Caco-2 (cell line): ENCODE results near the gene FOXP1. TPM values are rescaled to one million over a fixed set of nuclear protein-coding genes. Genes with fewer than 3 reads are reported as not detected.
A peak's percentile ranks its signal among the peaks of the same experiment; 100 is the strongest.

Source experiments
- BruUV-seq: library from RNA; stranded (reverse); fragments of 400-500 nt; replicated peaks from 2 replicates; lab custom pipeline; 2021; lab: Mats Ljungman, UMichigan
- CTCF ChIA-PET: fragments of 300-600 bp; sonication (Branson Sonifier 250); formaldehyde crosslinking; loops from one replicate; lab custom pipeline; 2022; ENCODE audit warnings: antibody characterized with exemption; lab: Charles Lee
- POLR2A ChIA-PET: fragments of 300-600 bp; sonication (Branson Sonifier 250); formaldehyde crosslinking; loops from one replicate; lab custom pipeline; 2022; ENCODE audit warnings: antibody characterized with exemption; lab: Charles Lee
- DNase-seq, 2 experiments: peaks; one replicate each; pipeline versions ENCODE4 v3.0.0 to v3.0.0-alpha.2; 2020 to 2022
- H3K27me3 ChIP-seq: replicated peaks from 2 replicates; pipeline ENCODE4 v1.6.0; 2011; ENCODE audit warnings: low read length; ENCODE audit not compliant: control insufficient read depth, insufficient read depth
- H3K36me3 ChIP-seq: 2 replicates; pipeline ENCODE4 v1.5.1; 2011; ENCODE audit warnings: low read length; ENCODE audit not compliant: control insufficient read depth, insufficient read depth
- H3K4me1 ChIP-seq: fragments of 250-450 bp; sonication (Bioruptor Pico); 2 replicates; pipeline ENCODE4 v1.5.1; 2020; ENCODE audit warnings: mild to moderate bottlenecking
- H3K4me3 ChIP-seq: 2 replicates; pipeline ENCODE4 v1.5.1; 2011; ENCODE audit warnings: low read depth, mild to moderate bottlenecking, control low read depth, low read length
- H3K9me3 ChIP-seq: fragments of 250-450 bp; sonication (Bioruptor Pico); 2 replicates; pipeline ENCODE4 v1.5.1; 2020; ENCODE audit warnings: mild to moderate bottlenecking, moderate library complexity
- H3K27ac Mint-ChIP-seq: one replicate; pipeline ENCODE4 v1.8.0; 2022; ENCODE audit warnings: mixed read lengths; ENCODE audit not compliant: unreplicated experiment
- H3K27me3 Mint-ChIP-seq: one replicate; pipeline ENCODE4 v1.8.0; 2022; ENCODE audit warnings: mixed read lengths; ENCODE audit not compliant: insufficient read depth, unreplicated experiment
- H3K36me3 Mint-ChIP-seq: one replicate; pipeline ENCODE4 v1.8.0; 2022; ENCODE audit warnings: mild to moderate bottlenecking, mixed read lengths; ENCODE audit not compliant: insufficient read depth, unreplicated experiment
- H3K4me1 Mint-ChIP-seq: one replicate; pipeline ENCODE4 v1.8.0; 2022; ENCODE audit warnings: low read depth, mixed read lengths; ENCODE audit not compliant: unreplicated experiment
- H3K4me3 Mint-ChIP-seq: one replicate; pipeline ENCODE4 v1.8.0; 2022; ENCODE audit warnings: mild to moderate bottlenecking, moderate library complexity, mixed read lengths; ENCODE audit not compliant: unreplicated experiment
- H3K9me3 Mint-ChIP-seq: one replicate; pipeline ENCODE4 v1.8.0; 2022; ENCODE audit warnings: mixed read lengths; ENCODE audit not compliant: unreplicated experiment
- intact Hi-C: fragments of 100-400 bp; cut with micrococcal nuclease; formaldehyde crosslinking; loops from one replicate; pipeline ENCODE4 v1.10.0; 2022; ENCODE audit not compliant: unreplicated experiment
- total RNA-seq: library from RNA; stranded (reverse); gene quantifications from 2 replicates; pipeline ENCODE4 v1.2.3, GENCODE V29; 2022
- TF ChIP-seq, protein P1 (sequence below), 2 experiments: fragments of 200-600 bp in 1 of 2; IDR thresholded peaks; 1 replicate in 1 of 2; 2 replicates in 1 of 2; pipeline versions ENCODE4 v1.5.1 to v1.8.0; 2011 to 2022; ENCODE audit warnings: antibody characterized with exemption in 1 of 2, control low read depth in 1 of 2, inconsistent platforms in 1 of 2, low read depth in 1 of 2, low read length in 1 of 2, mild to moderate bottlenecking in 1 of 2, moderate library complexity in 1 of 2; ENCODE audit not compliant: insufficient read depth in 1 of 2, severe bottlenecking in 1 of 2, unreplicated experiment in 1 of 2

FOXP1 gene
- total RNA-seq, 1 experiment from 2014 or later, result 131 TPM

GRCh38 chr3:71409352-71409751 lies 174.2 kb downstream of the FOXP1 start:
- H3K4me1 Mint-ChIP-seq, result peaks cover 27% of the 10 kb centered on the region
- BruUV-seq, result no TSS peak
- TF ChIP-seq, protein P1, sequence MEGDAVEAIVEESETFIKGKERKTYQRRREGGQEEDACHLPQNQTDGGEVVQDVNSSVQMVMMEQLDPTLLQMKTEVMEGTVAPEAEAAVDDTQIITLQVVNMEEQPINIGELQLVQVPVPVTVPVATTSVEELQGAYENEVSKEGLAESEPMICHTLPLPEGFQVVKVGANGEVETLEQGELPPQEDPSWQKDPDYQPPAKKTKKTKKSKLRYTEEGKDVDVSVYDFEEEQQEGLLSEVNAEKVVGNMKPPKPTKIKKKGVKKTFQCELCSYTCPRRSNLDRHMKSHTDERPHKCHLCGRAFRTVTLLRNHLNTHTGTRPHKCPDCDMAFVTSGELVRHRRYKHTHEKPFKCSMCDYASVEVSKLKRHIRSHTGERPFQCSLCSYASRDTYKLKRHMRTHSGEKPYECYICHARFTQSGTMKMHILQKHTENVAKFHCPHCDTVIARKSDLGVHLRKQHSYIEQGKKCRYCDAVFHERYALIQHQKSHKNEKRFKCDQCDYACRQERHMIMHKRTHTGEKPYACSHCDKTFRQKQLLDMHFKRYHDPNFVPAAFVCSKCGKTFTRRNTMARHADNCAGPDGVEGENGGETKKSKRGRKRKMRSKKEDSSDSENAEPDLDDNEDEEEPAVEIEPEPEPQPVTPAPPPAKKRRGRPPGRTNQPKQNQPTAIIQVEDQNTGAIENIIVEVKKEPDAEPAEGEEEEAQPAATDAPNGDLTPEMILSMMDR (IDR thresholded peaks at IDR 0.05; ENCODE audit: insufficient read depth in 1 of 2, low read depth in 1 of 2, low read length in 1 of 2, severe bottlenecking in 1 of 2, unreplicated experiment in 1 of 2), result no peak
- peaks cover 39% of the 10 kb centered on the region for H3K4me1 ChIP-seq
- no peak overlapping the region for H3K4me3 Mint-ChIP-seq
- H3K36me3 ChIP-seq, result no peaks in the 10 kb centered on the region
- CTCF ChIA-PET, result no interaction called here
- peak overlapping the region; percentile 63 for H3K27ac Mint-ChIP-seq
- no peak for DNase-seq
- POLR2A ChIA-PET, result no interaction called here
- no peak overlapping the region for H3K4me3 ChIP-seq
- H3K27me3 Mint-ChIP-seq, result no peaks in the 10 kb centered on the region
- no peaks in the 10 kb centered on the region for H3K27me3 ChIP-seq
- H3K9me3 Mint-ChIP-seq, result no peaks in the 10 kb centered on the region
- intact Hi-C loops, result no loop called here
- H3K36me3 Mint-ChIP-seq, result no peaks in the 10 kb centered on the region
- no peaks in the 10 kb centered on the region for H3K9me3 ChIP-seq

DNA sequence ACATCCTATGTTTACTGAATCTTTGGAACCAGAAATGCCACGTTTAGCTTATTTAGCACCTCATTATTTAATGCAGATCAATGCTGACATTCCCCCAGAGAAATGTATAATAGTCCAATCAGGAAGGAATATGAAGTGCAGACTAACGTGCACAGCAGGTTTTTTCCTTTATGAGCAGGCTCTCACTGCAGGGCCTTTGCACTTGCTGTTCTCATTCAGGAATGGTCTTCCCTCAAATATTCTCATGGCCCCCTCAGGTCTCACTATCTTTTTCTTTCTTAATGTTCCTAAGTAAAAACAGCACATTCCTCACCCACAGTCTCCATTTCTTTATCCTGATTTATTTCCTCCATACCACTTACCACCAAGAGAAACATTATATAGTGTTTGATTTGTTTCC lies 174.6 kb downstream of the FOXP1 start:
- no peak for DNase-seq
- H3K4me3 Mint-ChIP-seq, result no peak overlapping the region
- intact Hi-C loops, result no loop called here
- TF ChIP-seq, protein P1 (IDR thresholded peaks at IDR 0.05; ENCODE audit: insufficient read depth in 1 of 2, low read depth in 1 of 2, low read length in 1 of 2, severe bottlenecking in 1 of 2, unreplicated experiment in 1 of 2), result no peak
- Histone ChIP-seq H3K9me3 (no peaks in the 10 kb centered on the region), H3K27me3 (no peaks in the 10 kb centered on the region), H3K4me3 (no peak overlapping the region), H3K4me1 (peaks cover 35% of the 10 kb centered on the region), H3K36me3 (no peaks in the 10 kb centered on the region)
- H3K27ac Mint-ChIP-seq, result peak overlapping the region; percentile 63
- H3K4me1 Mint-ChIP-seq, result peaks cover 24% of the 10 kb centered on the region
- POLR2A ChIA-PET, result no interaction called here
- no peaks in the 10 kb centered on the region for H3K27me3 Mint-ChIP-seq
- BruUV-seq, result no TSS peak
- H3K9me3 Mint-ChIP-seq, result no peaks in the 10 kb centered on the region
- CTCF ChIA-PET, result no interaction called here
- H3K36me3 Mint-ChIP-seq, result no peaks in the 10 kb centered on the region

DNA sequence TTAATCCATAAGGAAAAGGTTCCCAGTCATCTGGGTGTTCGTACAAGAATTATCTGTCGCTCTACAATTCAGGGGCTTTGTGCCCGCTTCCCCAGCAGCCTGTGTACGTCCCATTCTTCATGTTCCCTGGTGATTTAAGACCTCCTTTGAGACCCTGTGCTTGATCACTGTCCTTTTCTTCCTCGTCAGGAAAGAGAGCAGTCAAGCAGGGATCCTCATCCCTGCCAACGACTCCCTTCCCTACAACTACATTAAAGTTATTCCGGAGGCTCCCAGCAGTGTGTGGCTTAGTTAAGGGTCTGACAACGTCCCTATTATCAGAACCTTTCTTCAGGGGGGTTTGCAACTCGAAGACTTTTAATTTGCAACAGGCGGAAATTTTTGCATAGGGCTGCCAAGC lies 175.7 kb downstream of the FOXP1 start:
- Histone ChIP-seq H3K27me3 (no peaks in the 10 kb centered on the region), H3K36me3 (no peaks in the 10 kb centered on the region), H3K9me3 (no peaks in the 10 kb centered on the region), H3K4me3 (no peak overlapping the region), H3K4me1 (peaks cover 28% of the 10 kb centered on the region)
- H3K4me3 Mint-ChIP-seq, result no peak overlapping the region
- intact Hi-C loops, result no loop called here
- no peak for DNase-seq
- H3K36me3 Mint-ChIP-seq, result peaks cover 6% of the 10 kb centered on the region
- H3K4me1 Mint-ChIP-seq, result peaks cover 22% of the 10 kb centered on the region
- H3K27ac Mint-ChIP-seq, result peak overlapping the region; percentile 57
- TF ChIP-seq, protein P1 (IDR thresholded peaks at IDR 0.05; ENCODE audit: insufficient read depth in 1 of 2, low read depth in 1 of 2, low read length in 1 of 2, severe bottlenecking in 1 of 2, unreplicated experiment in 1 of 2), result no peak
- POLR2A ChIA-PET, result no interaction called here
- no TSS peak for BruUV-seq
- CTCF ChIA-PET, result no interaction called here
- no peaks in the 10 kb centered on the region for H3K27me3 Mint-ChIP-seq
- peaks cover 8% of the 10 kb centered on the region for H3K9me3 Mint-ChIP-seq
